WTC11 (cell line): ENCODE results near the gene MRE11. TPM values are rescaled to one million over a fixed set of nuclear protein-coding genes. Genes with fewer than 3 reads are reported as not detected.

ENCODE experiments used
- ATAC-seq: fragments of 200-7000 bp; cut with Tn5 transposase; 2 replicates; pipeline ENCODE4 v1.10.0; 2021; ENCODE audit warnings: mild to moderate bottlenecking, moderate library complexity
- CTCF ChIA-PET: fragments of 300-600 bp; sonication (Branson Sonifier 250); formaldehyde crosslinking; loops from one replicate; lab custom pipeline; 2021; ENCODE audit warnings: antibody characterized with exemption; lab: Charles Lee
- POLR2A ChIA-PET: fragments of 350-600 bp; sonication (Branson Sonifier 250); formaldehyde crosslinking; loops from one replicate; lab custom pipeline; 2021; ENCODE audit warnings: antibody characterized with exemption; lab: Charles Lee
- DNase-seq: peaks from one replicate; pipeline ENCODE4 v3.0.0; 2021; ENCODE audit warnings: low spot score
- H3K27ac Mint-ChIP-seq: 2 replicates; pipeline ENCODE4 v1.8.0; 2021; ENCODE audit warnings: mixed read lengths
- H3K27me3 Mint-ChIP-seq: 2 replicates; pipeline ENCODE4 v1.8.0; 2021; ENCODE audit warnings: low read depth, mild to moderate bottlenecking, moderate library complexity, mixed read lengths
- H3K36me3 Mint-ChIP-seq: 2 replicates; pipeline ENCODE4 v1.8.0; 2021; ENCODE audit warnings: mixed read lengths
- H3K4me1 Mint-ChIP-seq: 2 replicates; pipeline ENCODE4 v1.8.0; 2022; ENCODE audit warnings: mixed read lengths
- H3K4me3 Mint-ChIP-seq: 2 replicates; pipeline ENCODE4 v1.8.0; 2021; ENCODE audit warnings: mild to moderate bottlenecking, moderate library complexity, mixed read lengths
- H3K9me3 Mint-ChIP-seq: 2 replicates; pipeline ENCODE4 v1.8.0; 2021; ENCODE audit warnings: mixed read lengths
- AR ChIP-seq: fragments of 250-450 bp; sonication (Bioruptor Pico); IDR thresholded peaks from 2 replicates; pipeline ENCODE4 v1.9.0; 2021; ENCODE audit warnings: mild to moderate bottlenecking
- CDX4 ChIP-seq: fragments of 250-450 bp; sonication (Bioruptor Pico); IDR thresholded peaks from 2 replicates; pipeline ENCODE4 v1.9.0; 2021; ENCODE audit warnings: moderate library complexity, mild to moderate bottlenecking, inconsistent platforms, borderline replicate concordance
- CTCF ChIP-seq: fragments of 200-600 bp; IDR thresholded peaks from 2 replicates; pipeline ENCODE4 v1.8.0; 2022; ENCODE audit warnings: antibody characterized with exemption
- E2F5 ChIP-seq: sonication (generic); formaldehyde crosslinking; IDR thresholded peaks from 2 replicates; pipeline ENCODE4 v1.8.1; 2022; ENCODE audit warnings: mild to moderate bottlenecking, moderate library complexity, missing genetic modification reagents
- GTF2I ChIP-seq: fragments of 250-450 bp; sonication (Bioruptor Pico); conservative IDR thresholded peaks from 2 replicates; pipeline ENCODE4 v1.4.0; 2021; ENCODE audit warnings: mild to moderate bottlenecking
- MAX ChIP-seq: sonication (generic); formaldehyde crosslinking; IDR thresholded peaks from 2 replicates; pipeline ENCODE4 v1.8.0; 2022; ENCODE audit warnings: mild to moderate bottlenecking, missing genetic modification reagents
- NFYB ChIP-seq: sonication (generic); formaldehyde crosslinking; conservative IDR thresholded peaks from 2 replicates; pipeline ENCODE4 v1.8.0; 2022; ENCODE audit warnings: low read depth, missing genetic modification reagents
- RELA ChIP-seq: sonication (generic); formaldehyde crosslinking; IDR thresholded peaks from 2 replicates; pipeline ENCODE4 v1.8.1; 2022; ENCODE audit warnings: missing genetic modification reagents, mild to moderate bottlenecking, borderline replicate concordance
- RORB ChIP-seq: fragments of 250-450 bp; sonication (Bioruptor Pico); IDR thresholded peaks from 2 replicates; pipeline ENCODE4 v1.9.0; 2021; ENCODE audit warnings: mild to moderate bottlenecking
- STAT6 ChIP-seq: sonication (generic); formaldehyde crosslinking; conservative IDR thresholded peaks from 2 replicates; pipeline ENCODE4 v1.8.1; 2023; ENCODE audit warnings: mild to moderate bottlenecking, low read depth, missing genetic modification reagents, moderate library complexity
- USF1 ChIP-seq: sonication (generic); formaldehyde crosslinking; IDR thresholded peaks from 2 replicates; pipeline ENCODE4 v1.8.0; 2022; ENCODE audit warnings: mild to moderate bottlenecking, missing genetic modification reagents
- ZMAT4 ChIP-seq: fragments of 250-450 bp; sonication (Bioruptor Pico); IDR thresholded peaks from 2 replicates; pipeline ENCODE4 v1.9.0; 2021; ENCODE audit warnings: mild to moderate bottlenecking
- ZNF121 ChIP-seq: sonication (generic); formaldehyde crosslinking; IDR thresholded peaks from 2 replicates; pipeline ENCODE4 v1.8.0; 2023; ENCODE audit warnings: missing genetic modification reagents
- ZNF219 ChIP-seq: sonication (generic); formaldehyde crosslinking; IDR thresholded peaks from 2 replicates; pipeline ENCODE4 v1.8.0; 2023; ENCODE audit warnings: missing genetic modification reagents, mild to moderate bottlenecking, borderline replicate concordance
- ZNF396 ChIP-seq: fragments of 250-450 bp; sonication (Bioruptor Pico); IDR thresholded peaks from 2 replicates; pipeline ENCODE4 v1.8.0; 2021; ENCODE audit warnings: mild to moderate bottlenecking, moderate library complexity, borderline replicate concordance
- ZNF671 ChIP-seq: fragments of 250-450 bp; sonication (Bioruptor Pico); IDR thresholded peaks from 2 replicates; pipeline ENCODE4 v1.8.0; 2021; ENCODE audit warnings: mild to moderate bottlenecking
- total RNA-seq: library from RNA; stranded (reverse); gene quantifications from 3 replicates; pipeline ENCODE4 v1.2.3, GENCODE V29; 2021

MRE11 gene
- total RNA-seq, 1 experiment from 2014 or later: 34.3 TPM

- Mint-ChIP-seq H3K27me3 (peaks cover 11% of the 10 kb centered on the region), H3K36me3 (no peaks in the 10 kb centered on the region), H3K4me1 (no peaks in the 10 kb centered on the region), H3K4me3 (no peak overlapping the region), H3K27ac (no peak overlapping the region), H3K9me3 (no peaks in the 10 kb centered on the region)
- DNase-seq: no peak
- ATAC-seq: peak; percentile 96
- ChIA-PET CTCF (interaction anchor here (0.6 to 1.5 kb wide), 19 partner anchors 8 to 626 kb away, joined by 3 to 12 read pairs (median 4); partner anchors contain the start of genes C11orf97, CWC15, FUT4 and KDM4D), POLR2A (interaction anchor here (1.1 kb wide), 1 partner anchor 22 kb away, joined by 3 read pairs; the partner anchor contains the start of gene FUT4)
- TF ChIP-seq ZNF671 (CRISPR knock-in tag): no peak
- TF ChIP-seq ZMAT4 (CRISPR knock-in tag): no peak
- TF ChIP-seq CTCF: peak; percentile 24; the same call in 1 of the 2 replicates
Measured at GRCh38 chr11:94521684-94522083, 28.0 kb upstream of the MRE11 start.

GRCh38 chr11:94519478-94520084 lies 25.9 kb upstream of the MRE11 start:
- H3K27me3 Mint-ChIP-seq: peaks cover 20% of the 10 kb centered on the region
- no peak for DNase-seq
- ChIA-PET CTCF (interaction anchor here (1.0 kb wide), 2 partner anchors 24 to 222 kb away, joined by 3 to 4 read pairs; partner anchors contain the start of gene FUT4), POLR2A (no interaction called here)
- TF ChIP-seq GTF2I (CRISPR knock-in tag): no peak
- 0 out of 2 replicates have a peak, but pooled peaks have one; percentile 24 for TF ChIP-seq CTCF
- no peak for TF ChIP-seq MAX
- TF ChIP-seq RELA (CRISPR knock-in tag): no peak
- no peak for TF ChIP-seq RORB (CRISPR knock-in tag)
- no peaks in the 10 kb centered on the region for H3K4me1 Mint-ChIP-seq
- H3K4me3 Mint-ChIP-seq: no peak overlapping the region
- no peak for ATAC-seq
- H3K36me3 Mint-ChIP-seq: no peaks in the 10 kb centered on the region
- no peak overlapping the region for H3K27ac Mint-ChIP-seq
- H3K9me3 Mint-ChIP-seq: no peaks in the 10 kb centered on the region

- POLR2A ChIA-PET: no interaction called here
- DNase-seq (no peak), ATAC-seq (no peak)
- H3K4me1 Mint-ChIP-seq: no peaks in the 10 kb centered on the region
- no peaks in the 10 kb centered on the region for H3K9me3 Mint-ChIP-seq
- no peak overlapping the region for H3K27ac Mint-ChIP-seq
- CTCF ChIA-PET: no interaction called here
- no peaks in the 10 kb centered on the region for H3K36me3 Mint-ChIP-seq
- H3K27me3 Mint-ChIP-seq: peaks cover 30% of the 10 kb centered on the region
- no peak overlapping the region for H3K4me3 Mint-ChIP-seq
- TF ChIP-seq ZNF121 (CRISPR knock-in tag) (no peak), E2F5 (CRISPR knock-in tag) (no peak), NFYB (CRISPR knock-in tag) (no peak), USF1 (no peak), ZNF219 (CRISPR knock-in tag) (no peak), ZNF671 (CRISPR knock-in tag) (no peak), STAT6 (no peak), CDX4 (no peak), AR (CRISPR knock-in tag) (no peak), ZNF396 (no peak)
Measured at GRCh38 chr11:94518300-94518699, 24.7 kb upstream of the MRE11 start.
